Vagina (tissue), 2 donors: ENCODE data around the gene APAF1.

Experiments used
- POLR2A ChIP-seq, 2 donors: fragments of 450-650 bp; IDR thresholded peaks; one replicate each; pipeline ENCODE4 v1.6.1; 2017; ENCODE audit warnings: antibody characterized with exemption in 2 of 2, mild to moderate bottlenecking in 2 of 2, moderate library complexity in 2 of 2
- POLR2AphosphoS5 ChIP-seq, 2 donors: sonication (generic); formaldehyde crosslinking; IDR thresholded peaks; one replicate each; pipeline ENCODE4 v1.9.0; 2017; ENCODE audit warnings: antibody characterized with exemption in 2 of 2, mild to moderate bottlenecking in 2 of 2, low read depth in 1 of 2; ENCODE audit not compliant: insufficient read depth in 1 of 2
- TF ChIP-seq, protein P1 (sequence below), 3 experiments: fragments of 450-650 bp in 2 of 3; fragments of 200-600 bp in 1 of 3; sonication (generic) in 1 of 3; IDR thresholded peaks; one replicate each; pipeline ENCODE4 v1.5.1; 2017 to 2019; ENCODE audit warnings: antibody characterized with exemption in 3 of 3, mild to moderate bottlenecking in 2 of 3, moderate library complexity in 2 of 3

GRCh38 chr12:98678236-98678945 lies 33.3 kb downstream of the APAF1 start:
- no peak for TF ChIP-seq POLR2AphosphoS5 (IDR thresholded peaks at IDR 0.05; ENCODE audit: insufficient read depth in 1 of 2, low read depth in 1 of 2)
- TF ChIP-seq POLR2A (IDR thresholded peaks at IDR 0.05): no peak
- TF ChIP-seq, protein P1, sequence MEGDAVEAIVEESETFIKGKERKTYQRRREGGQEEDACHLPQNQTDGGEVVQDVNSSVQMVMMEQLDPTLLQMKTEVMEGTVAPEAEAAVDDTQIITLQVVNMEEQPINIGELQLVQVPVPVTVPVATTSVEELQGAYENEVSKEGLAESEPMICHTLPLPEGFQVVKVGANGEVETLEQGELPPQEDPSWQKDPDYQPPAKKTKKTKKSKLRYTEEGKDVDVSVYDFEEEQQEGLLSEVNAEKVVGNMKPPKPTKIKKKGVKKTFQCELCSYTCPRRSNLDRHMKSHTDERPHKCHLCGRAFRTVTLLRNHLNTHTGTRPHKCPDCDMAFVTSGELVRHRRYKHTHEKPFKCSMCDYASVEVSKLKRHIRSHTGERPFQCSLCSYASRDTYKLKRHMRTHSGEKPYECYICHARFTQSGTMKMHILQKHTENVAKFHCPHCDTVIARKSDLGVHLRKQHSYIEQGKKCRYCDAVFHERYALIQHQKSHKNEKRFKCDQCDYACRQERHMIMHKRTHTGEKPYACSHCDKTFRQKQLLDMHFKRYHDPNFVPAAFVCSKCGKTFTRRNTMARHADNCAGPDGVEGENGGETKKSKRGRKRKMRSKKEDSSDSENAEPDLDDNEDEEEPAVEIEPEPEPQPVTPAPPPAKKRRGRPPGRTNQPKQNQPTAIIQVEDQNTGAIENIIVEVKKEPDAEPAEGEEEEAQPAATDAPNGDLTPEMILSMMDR (IDR thresholded peaks at IDR 0.05): no peak
